ENCODE results near the gene RNF26. TPM values are rescaled to one million over a fixed set of nuclear protein-coding genes. Genes with fewer than 3 reads are reported as not detected.

The RNF26 gene
- total RNA-seq, 2 donors from 2014 or later, result 51.8 to 76.3 TPM

DNA sequence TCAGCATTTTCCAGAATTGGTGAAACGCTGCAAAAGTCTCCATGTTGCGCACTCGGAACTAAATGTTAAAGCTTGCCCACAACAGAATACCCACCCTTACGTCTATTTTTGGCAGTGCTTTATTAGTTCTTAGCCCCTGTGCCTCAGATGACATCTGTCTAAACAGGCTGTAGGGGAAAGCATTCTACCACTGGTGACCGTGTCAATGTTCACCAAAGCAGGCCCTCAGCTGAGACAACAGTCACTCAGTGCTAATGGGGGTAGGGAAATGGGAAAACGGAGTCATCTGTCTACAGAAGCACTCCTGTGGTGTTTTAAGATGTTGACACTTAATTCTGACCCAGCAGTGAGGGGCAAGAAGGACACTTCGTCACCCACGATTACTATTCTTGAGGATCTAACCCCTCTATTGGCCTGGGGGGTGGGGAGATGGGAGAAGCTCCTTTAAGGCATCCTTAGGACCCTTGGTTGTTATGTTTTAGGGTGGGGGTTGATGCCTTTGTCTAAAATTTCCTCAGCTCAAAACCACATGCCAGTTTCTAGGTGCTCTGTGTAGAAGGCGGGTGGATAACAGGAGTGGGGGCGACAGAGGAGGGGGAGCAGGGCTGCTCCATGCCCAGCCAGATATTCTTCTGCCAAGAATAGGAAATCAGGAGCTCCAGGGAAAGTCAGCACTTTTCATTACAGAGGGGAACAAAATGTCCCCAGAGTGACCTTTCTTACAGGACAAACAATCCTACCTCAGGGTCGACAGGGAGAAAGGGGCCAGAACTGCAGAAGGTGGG is 27.8 kb downstream of the RNF26 start:
- 74 to 90% methylated on average over 7 to 11 of the region's 11 CpGs for WGBS, 2 experiments (ENCODE audit: insufficient coverage in 1 of 2, insufficient read length in 1 of 2)
- Histone ChIP-seq H3K9me3 (ENCODE audit: control insufficient read depth, low read length) (no peaks in the 10 kb centered on the region), H3K9ac (ENCODE audit: extremely low read depth, low read length, poor library complexity, severe bottlenecking) (no peak overlapping the region), H3K36me3 (ENCODE audit: control insufficient read depth, insufficient read depth, low read length) (peaks cover 41% of the 10 kb centered on the region), H3K27ac (ENCODE audit: low read depth, low read length) (no peak overlapping the region), H3K4me1 (ENCODE audit: control insufficient read depth, insufficient read depth, low read length) (peaks cover 30% of the 10 kb centered on the region), H3K27me3 (ENCODE audit: control insufficient read depth, insufficient read depth, low read length, poor library complexity, severe bottlenecking) (peaks cover 14% of the 10 kb centered on the region), H3K4me3 (ENCODE audit: low read length) (peak overlapping the region; percentile 75)
- peaks cover 46% of the 10 kb centered on the region for H3K27me3 Mint-ChIP-seq (ENCODE audit: insufficient read depth)
- peaks cover 46% of the 10 kb centered on the region for H3K36me3 Mint-ChIP-seq (ENCODE audit: low read depth)
- H3K4me1 Mint-ChIP-seq, result peaks cover 28% of the 10 kb centered on the region
- H3K4me3 Mint-ChIP-seq, result peak overlapping the region; percentile 40
- TF ChIP-seq, protein P1, sequence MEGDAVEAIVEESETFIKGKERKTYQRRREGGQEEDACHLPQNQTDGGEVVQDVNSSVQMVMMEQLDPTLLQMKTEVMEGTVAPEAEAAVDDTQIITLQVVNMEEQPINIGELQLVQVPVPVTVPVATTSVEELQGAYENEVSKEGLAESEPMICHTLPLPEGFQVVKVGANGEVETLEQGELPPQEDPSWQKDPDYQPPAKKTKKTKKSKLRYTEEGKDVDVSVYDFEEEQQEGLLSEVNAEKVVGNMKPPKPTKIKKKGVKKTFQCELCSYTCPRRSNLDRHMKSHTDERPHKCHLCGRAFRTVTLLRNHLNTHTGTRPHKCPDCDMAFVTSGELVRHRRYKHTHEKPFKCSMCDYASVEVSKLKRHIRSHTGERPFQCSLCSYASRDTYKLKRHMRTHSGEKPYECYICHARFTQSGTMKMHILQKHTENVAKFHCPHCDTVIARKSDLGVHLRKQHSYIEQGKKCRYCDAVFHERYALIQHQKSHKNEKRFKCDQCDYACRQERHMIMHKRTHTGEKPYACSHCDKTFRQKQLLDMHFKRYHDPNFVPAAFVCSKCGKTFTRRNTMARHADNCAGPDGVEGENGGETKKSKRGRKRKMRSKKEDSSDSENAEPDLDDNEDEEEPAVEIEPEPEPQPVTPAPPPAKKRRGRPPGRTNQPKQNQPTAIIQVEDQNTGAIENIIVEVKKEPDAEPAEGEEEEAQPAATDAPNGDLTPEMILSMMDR (conservative IDR thresholded peaks at IDR 0.05), result no peak
- H3K27ac Mint-ChIP-seq, result no peak overlapping the region
- H3K9me3 Mint-ChIP-seq, result no peaks in the 10 kb centered on the region
- DNase-seq, result peak; percentile 44

DNA sequence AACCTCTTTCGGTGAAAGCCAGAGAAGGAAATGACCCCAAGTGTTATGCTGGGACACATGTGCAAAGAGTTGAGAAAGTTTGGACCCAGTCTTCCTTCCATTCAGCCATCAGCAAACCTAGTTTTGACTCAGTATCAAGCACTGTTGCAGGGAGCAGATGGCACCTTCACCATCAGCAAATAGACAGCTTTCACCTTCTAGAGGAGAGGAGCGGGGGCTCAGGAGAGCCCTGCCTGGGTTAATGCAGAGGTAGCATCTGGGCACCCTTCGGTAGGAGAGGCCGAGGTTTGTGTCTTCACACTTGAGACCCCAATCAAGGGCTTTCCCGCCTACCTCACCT is 28.4 kb downstream of the RNF26 start:
- H3K9me3 Mint-ChIP-seq, result no peaks in the 10 kb centered on the region
- DNase-seq, result peak; percentile 45
- H3K27me3 Mint-ChIP-seq (ENCODE audit: insufficient read depth), result peaks cover 46% of the 10 kb centered on the region
- no peaks in the 10 kb centered on the region for H3K9me3 ChIP-seq (ENCODE audit: control insufficient read depth, low read length)
- H3K27me3 ChIP-seq (ENCODE audit: control insufficient read depth, insufficient read depth, low read length, poor library complexity, severe bottlenecking), result peaks cover 14% of the 10 kb centered on the region
- H3K36me3 Mint-ChIP-seq (ENCODE audit: low read depth), result peaks cover 41% of the 10 kb centered on the region
- peaks cover 26% of the 10 kb centered on the region for H3K4me1 Mint-ChIP-seq
- WGBS, 2 experiments (ENCODE audit: insufficient coverage in 1 of 2, insufficient read length in 1 of 2), result 88 to 94% methylated on average over 4 to 5 of the region's 5 CpGs
- peaks cover 30% of the 10 kb centered on the region for H3K4me1 ChIP-seq (ENCODE audit: control insufficient read depth, insufficient read depth, low read length)
- H3K4me3 Mint-ChIP-seq, result peak overlapping the region; percentile 40
- H3K36me3 ChIP-seq (ENCODE audit: control insufficient read depth, insufficient read depth, low read length), result peaks cover 41% of the 10 kb centered on the region
- peak overlapping the region; percentile 75 for H3K4me3 ChIP-seq (ENCODE audit: low read length)
- H3K9ac ChIP-seq (ENCODE audit: extremely low read depth, low read length, poor library complexity, severe bottlenecking), result no peak overlapping the region
- TF ChIP-seq, protein P1 (conservative IDR thresholded peaks at IDR 0.05), result no peak
- H3K27ac Mint-ChIP-seq, result no peak overlapping the region
- H3K27ac ChIP-seq (ENCODE audit: low read depth, low read length), result no peak overlapping the region

DNA sequence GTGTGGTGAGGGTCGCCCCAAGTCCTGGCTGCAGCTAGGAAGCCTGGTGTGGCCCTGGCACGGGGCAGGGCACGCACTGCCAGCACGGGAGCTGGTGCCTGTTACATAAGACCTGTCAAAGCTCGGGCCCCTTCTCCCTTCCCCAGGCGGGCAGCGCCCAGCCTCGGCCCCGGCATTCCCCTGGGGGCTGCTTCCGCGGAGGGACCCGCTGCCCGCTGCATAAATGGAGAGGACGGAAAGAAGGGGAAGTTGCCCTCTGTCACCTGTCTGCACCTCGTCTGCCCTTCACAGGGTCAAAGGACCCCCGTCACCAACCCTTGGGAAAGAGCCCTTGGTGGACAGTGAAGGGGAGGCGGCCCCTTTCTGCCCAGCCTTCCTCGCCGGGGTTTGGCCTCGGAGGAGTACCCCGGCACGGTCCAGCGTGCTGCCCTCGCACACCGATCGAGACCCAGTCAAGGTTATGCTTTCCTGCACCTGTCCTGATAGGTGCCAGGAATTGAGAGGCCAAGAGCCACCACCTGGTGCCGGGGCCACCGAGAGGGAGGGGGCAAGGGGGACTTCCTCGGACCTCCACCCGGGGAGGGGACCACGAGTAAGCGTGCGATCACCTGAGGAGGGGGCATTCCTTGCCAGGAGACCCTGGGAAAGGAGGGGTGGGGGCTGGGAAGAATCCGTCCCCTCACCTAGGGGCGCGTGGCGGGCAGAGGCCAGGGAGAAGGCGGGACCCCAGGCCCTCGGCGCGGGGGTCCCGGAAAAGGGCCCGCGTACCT is 28.9 kb downstream of the RNF26 start:
- H3K9me3 ChIP-seq (ENCODE audit: control insufficient read depth, low read length), result no peaks in the 10 kb centered on the region
- Mint-ChIP-seq H3K9me3 (no peaks in the 10 kb centered on the region), H3K36me3 (ENCODE audit: low read depth) (peaks cover 36% of the 10 kb centered on the region), H3K27ac (no peak overlapping the region), H3K4me3 (peak overlapping the region; percentile 40), H3K27me3 (ENCODE audit: insufficient read depth) (peaks cover 46% of the 10 kb centered on the region), H3K4me1 (peaks cover 29% of the 10 kb centered on the region)
- H3K4me1 ChIP-seq (ENCODE audit: control insufficient read depth, insufficient read depth, low read length), result peaks cover 30% of the 10 kb centered on the region
- 73 to 76% methylated on average over 10 to 44 of the region's 44 CpGs for WGBS, 2 experiments (ENCODE audit: insufficient coverage in 1 of 2, insufficient read length in 1 of 2)
- H3K36me3 ChIP-seq (ENCODE audit: control insufficient read depth, insufficient read depth, low read length), result peaks cover 38% of the 10 kb centered on the region
- peaks cover 14% of the 10 kb centered on the region for H3K27me3 ChIP-seq (ENCODE audit: control insufficient read depth, insufficient read depth, low read length, poor library complexity, severe bottlenecking)
- TF ChIP-seq, protein P1 (conservative IDR thresholded peaks at IDR 0.05), result no peak
- peak; percentile 66 for DNase-seq
- no peak overlapping the region for H3K27ac ChIP-seq (ENCODE audit: low read depth, low read length)
- no peak overlapping the region for H3K9ac ChIP-seq (ENCODE audit: extremely low read depth, low read length, poor library complexity, severe bottlenecking)
- H3K4me3 ChIP-seq (ENCODE audit: low read length), result peak overlapping the region; percentile 75
